Fibroblast of lung (primary cell): Measurements from ENCODE around the gene WNT11. TPM values are rescaled to one million over a fixed set of nuclear protein-coding genes. Genes with fewer than 3 reads are reported as not detected.

ENCODE experiments used
- DNase-seq, 2 donors: peaks; one replicate each; pipeline versions ENCODE4 v3.0.0 to v3.0.0-alpha.2; 2010; ENCODE audit warnings: low read depth in 2 of 2
- H2AFZ ChIP-seq: 2 replicates; pipeline ENCODE4 v1.5.1; 2012; ENCODE audit warnings: low read length, control low read depth, inconsistent platforms
- H3K27ac ChIP-seq: 2 replicates; pipeline ENCODE4 v1.5.1; 2011; ENCODE audit warnings: low read length, control low read depth; ENCODE audit not compliant: insufficient read depth
- H3K27me3 ChIP-seq: 2 replicates; pipeline ENCODE4 v1.5.1; 2011; ENCODE audit warnings: mild to moderate bottlenecking, low read length; ENCODE audit not compliant: control insufficient read depth, insufficient read depth
- H3K36me3 ChIP-seq: 2 replicates; pipeline ENCODE4 v1.5.1; 2011; ENCODE audit warnings: low read length; ENCODE audit not compliant: control insufficient read depth, insufficient read depth
- H3K4me1 ChIP-seq: 2 replicates; pipeline ENCODE4 v1.5.1; 2011; ENCODE audit warnings: low read length; ENCODE audit not compliant: control insufficient read depth, insufficient read depth; ENCODE audit errors: extremely low read depth
- H3K4me2 ChIP-seq: 2 replicates; pipeline ENCODE4 v1.5.1; 2011; ENCODE audit warnings: low read length, control low read depth; ENCODE audit not compliant: insufficient read depth; ENCODE audit errors: extremely low read depth
- H3K4me3 ChIP-seq, 4 experiments: fragments of 200-600 bp in 1 of 4; sonication (generic) in 1 of 4; replicated peaks in 1 of 4; 2 replicates each; pipeline ENCODE4 v1.5.1; 2011 to 2016; ENCODE audit warnings: low read length in 4 of 4, low read depth in 3 of 4, mild to moderate bottlenecking in 3 of 4, control low read depth in 2 of 4, inconsistent platforms in 1 of 4, mixed read lengths in 1 of 4; ENCODE audit not compliant: insufficient read depth in 1 of 4; ENCODE audit errors: control extremely low read depth in 1 of 4
- H3K79me2 ChIP-seq: 2 replicates; pipeline ENCODE4 v1.5.1; 2012; ENCODE audit warnings: mild to moderate bottlenecking, low read length, inconsistent platforms; ENCODE audit not compliant: control insufficient read depth, insufficient read depth
- H3K9ac ChIP-seq: 2 replicates; pipeline ENCODE4 v1.5.1; 2011; ENCODE audit warnings: mild to moderate bottlenecking, low read length, control low read depth; ENCODE audit not compliant: insufficient read depth
- H3K9me3 ChIP-seq: 2 replicates; pipeline ENCODE4 v1.5.1; 2012; ENCODE audit warnings: low read depth, low read length; ENCODE audit not compliant: control insufficient read depth, insufficient read depth
- H4K20me1 ChIP-seq: 2 replicates; pipeline ENCODE4 v1.5.1; 2011; ENCODE audit warnings: low read length; ENCODE audit not compliant: control insufficient read depth, insufficient read depth; ENCODE audit errors: extremely low read depth
- EZH2 ChIP-seq: IDR thresholded peaks from 2 replicates; pipeline ENCODE4 v1.5.1; 2012; ENCODE audit warnings: low read length, control low read depth, mild to moderate bottlenecking; ENCODE audit errors: missing control alignments
- polyA plus RNA-seq, 2 donors: library from polyadenylated mRNA; depleted of rRNA in 1 of 2; stranded (reverse) in 1 of 2; unstranded in 1 of 2; fragments of >200 nt; gene quantifications; 2 replicates each; pipeline ENCODE4 v1.2.1, GENCODE V29; 2011 to 2012; ENCODE audit warnings: missing spikeins in 1 of 2
- total RNA-seq: library from RNA; depleted of rRNA; stranded (reverse); fragments of >200 nt; gene quantifications from 2 replicates; pipeline ENCODE4 v1.2.1, GENCODE V29; 2014
- TF ChIP-seq, protein P1 (sequence below), 2 donors: IDR thresholded peaks in 1 of 2; conservative IDR thresholded peaks in 1 of 2; 1 replicate in 1 of 2; 2 replicates in 1 of 2; pipeline ENCODE4 v1.5.1; 2011 to 2012; ENCODE audit warnings: low read length in 2 of 2, control low read depth in 1 of 2, inconsistent platforms in 1 of 2, low read depth in 1 of 2, mild to moderate bottlenecking in 1 of 2

The WNT11 gene
- total and polyA plus RNA-seq, 2 donors (not counting 1 experiment from before 2014, with no cell fraction given): 0.07 to 0.33 TPM

DNA sequence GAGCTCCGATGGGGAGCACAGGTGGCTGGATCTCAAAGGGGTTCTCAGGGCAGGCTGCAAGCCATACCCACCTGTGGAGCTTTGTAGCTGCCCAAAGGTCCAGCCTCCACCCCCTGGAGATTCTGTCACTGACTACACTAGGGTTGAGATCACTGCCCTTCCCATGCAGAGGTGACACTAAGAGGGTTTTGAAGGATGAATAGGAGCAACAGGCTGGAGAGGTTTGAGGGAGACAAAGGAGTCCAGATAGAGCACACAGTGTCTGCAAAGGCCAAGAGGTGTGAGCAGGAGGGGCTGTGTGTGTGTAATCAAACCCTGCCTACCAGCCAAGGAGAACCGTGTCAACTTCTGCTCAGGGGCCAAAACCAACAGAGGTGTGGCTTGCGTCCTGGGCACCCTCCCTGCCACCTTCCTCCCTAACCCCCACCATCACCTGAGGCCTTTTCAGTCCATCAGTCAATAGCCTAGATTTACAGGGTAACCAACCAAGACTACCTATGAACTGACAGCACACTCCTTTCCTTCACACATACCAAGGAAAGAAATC is 43.0 kb upstream of the WNT11 start:
- Histone ChIP-seq H2AFZ (no peak overlapping the region), H3K9ac (no peak overlapping the region), H3K27me3 (peaks cover 10% of the 10 kb centered on the region), H3K4me2 (no peak overlapping the region), H3K36me3 (no peaks in the 10 kb centered on the region), H3K79me2 (no peaks in the 10 kb centered on the region), H3K9me3 (no peaks in the 10 kb centered on the region), H3K27ac (no peak overlapping the region), H3K4me3 (no peak overlapping the region), H4K20me1 (no peaks in the 10 kb centered on the region), H3K4me1 (no peaks in the 10 kb centered on the region)
- no peak for TF ChIP-seq EZH2
- TF ChIP-seq, protein P1, sequence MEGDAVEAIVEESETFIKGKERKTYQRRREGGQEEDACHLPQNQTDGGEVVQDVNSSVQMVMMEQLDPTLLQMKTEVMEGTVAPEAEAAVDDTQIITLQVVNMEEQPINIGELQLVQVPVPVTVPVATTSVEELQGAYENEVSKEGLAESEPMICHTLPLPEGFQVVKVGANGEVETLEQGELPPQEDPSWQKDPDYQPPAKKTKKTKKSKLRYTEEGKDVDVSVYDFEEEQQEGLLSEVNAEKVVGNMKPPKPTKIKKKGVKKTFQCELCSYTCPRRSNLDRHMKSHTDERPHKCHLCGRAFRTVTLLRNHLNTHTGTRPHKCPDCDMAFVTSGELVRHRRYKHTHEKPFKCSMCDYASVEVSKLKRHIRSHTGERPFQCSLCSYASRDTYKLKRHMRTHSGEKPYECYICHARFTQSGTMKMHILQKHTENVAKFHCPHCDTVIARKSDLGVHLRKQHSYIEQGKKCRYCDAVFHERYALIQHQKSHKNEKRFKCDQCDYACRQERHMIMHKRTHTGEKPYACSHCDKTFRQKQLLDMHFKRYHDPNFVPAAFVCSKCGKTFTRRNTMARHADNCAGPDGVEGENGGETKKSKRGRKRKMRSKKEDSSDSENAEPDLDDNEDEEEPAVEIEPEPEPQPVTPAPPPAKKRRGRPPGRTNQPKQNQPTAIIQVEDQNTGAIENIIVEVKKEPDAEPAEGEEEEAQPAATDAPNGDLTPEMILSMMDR (conservative IDR thresholded peaks at IDR 0.05 in 1 of 2, IDR thresholded peaks at IDR 0.05 in 1 of 2; ENCODE audit: low read depth in 1 of 2, low read length in 2 of 2): no peak
- no peak for DNase-seq

DNA sequence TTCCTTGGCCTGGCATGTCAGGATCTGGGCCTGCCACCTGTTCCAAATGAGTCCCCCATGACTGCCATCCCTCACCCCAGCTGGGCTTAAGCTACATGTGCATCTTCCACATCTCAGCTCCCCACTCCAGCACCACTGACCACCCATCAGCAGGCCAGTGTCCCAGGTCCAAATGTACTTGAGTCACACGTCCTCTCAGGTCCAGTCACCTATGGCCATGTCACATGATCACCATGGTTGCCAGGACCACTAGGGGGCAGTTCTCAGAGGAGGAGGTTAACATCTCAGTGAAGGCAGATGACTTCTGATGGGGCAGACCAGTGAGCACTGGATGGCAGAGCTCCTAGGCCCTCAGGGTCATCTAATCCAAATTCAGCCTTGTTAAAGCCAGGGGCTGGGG is 41.9 kb upstream of the WNT11 start:
- no peak overlapping the region for H2AFZ ChIP-seq
- H3K9ac ChIP-seq: no peak overlapping the region
- H3K4me1 ChIP-seq: no peaks in the 10 kb centered on the region
- no peaks in the 10 kb centered on the region for H3K36me3 ChIP-seq
- no peaks in the 10 kb centered on the region for H4K20me1 ChIP-seq
- DNase-seq: no peak
- no peak overlapping the region for H3K4me2 ChIP-seq
- H3K79me2 ChIP-seq: no peaks in the 10 kb centered on the region
- H3K27ac ChIP-seq: no peak overlapping the region
- no peaks in the 10 kb centered on the region for H3K9me3 ChIP-seq
- H3K27me3 ChIP-seq: peaks cover 10% of the 10 kb centered on the region
- H3K4me3 ChIP-seq: no peak overlapping the region
- TF ChIP-seq, protein P1 (conservative IDR thresholded peaks at IDR 0.05 in 1 of 2, IDR thresholded peaks at IDR 0.05 in 1 of 2; ENCODE audit: low read depth in 1 of 2, low read length in 2 of 2): peak in 1 of 2 donors; percentile 25
- TF ChIP-seq EZH2: no peak

DNA sequence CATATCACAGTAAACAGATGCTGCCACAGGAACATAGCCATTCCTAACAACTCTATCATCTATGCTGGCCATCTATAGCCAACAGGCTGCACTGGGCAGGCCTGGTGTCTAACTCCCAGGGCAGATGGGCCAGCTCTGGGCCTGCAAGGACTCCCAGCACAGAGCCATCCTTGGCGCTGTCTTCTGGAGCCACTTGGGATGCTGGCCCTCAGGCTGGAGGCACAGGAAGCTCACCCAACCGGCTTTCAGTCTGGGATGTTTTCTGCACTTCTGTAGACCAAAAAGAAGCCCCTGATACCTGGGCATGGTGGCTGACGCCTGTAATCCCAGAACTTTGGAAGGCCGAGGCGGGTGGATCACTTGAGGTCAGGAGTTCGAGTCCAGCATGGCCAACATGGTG is 40.8 kb upstream of the WNT11 start:
- Histone ChIP-seq H3K4me2 (no peak overlapping the region), H2AFZ (no peak overlapping the region), H3K4me1 (no peaks in the 10 kb centered on the region), H3K9ac (no peak overlapping the region), H3K79me2 (no peaks in the 10 kb centered on the region), H3K9me3 (no peaks in the 10 kb centered on the region), H4K20me1 (no peaks in the 10 kb centered on the region), H3K27ac (no peak overlapping the region), H3K4me3 (no peak overlapping the region), H3K27me3 (peaks cover 16% of the 10 kb centered on the region), H3K36me3 (no peaks in the 10 kb centered on the region)
- DNase-seq: no peak
- TF ChIP-seq EZH2: no peak
